Upper lobe of left lung (tissue), 4 donors: Measurements from ENCODE around the gene TMEM108.

Source experiments
- CTCF ChIP-seq, 6 experiments: fragments of 450-650 bp in 4 of 6; fragments of 200-600 bp in 2 of 6; sonication (generic) in 2 of 6; IDR thresholded peaks; one replicate each; pipeline ENCODE4 v1.5.1; 2016 to 2019; ENCODE audit warnings: antibody characterized with exemption in 6 of 6
- EP300 ChIP-seq, 4 donors: sonication (generic); formaldehyde crosslinking; IDR thresholded peaks; one replicate each; pipeline ENCODE4 v1.5.1; 2017; ENCODE audit warnings: antibody characterized with exemption in 4 of 4, control low read depth in 2 of 4
- POLR2A ChIP-seq, 4 donors: fragments of 450-650 bp; IDR thresholded peaks; one replicate each; pipeline ENCODE4 v1.5.1; 2016 to 2017; ENCODE audit warnings: antibody characterized with exemption in 4 of 4, mild to moderate bottlenecking in 2 of 4
- POLR2AphosphoS5 ChIP-seq, 2 donors: sonication (generic); formaldehyde crosslinking; IDR thresholded peaks; one replicate each; pipeline ENCODE4 v1.5.1; 2017; ENCODE audit warnings: antibody characterized with exemption in 2 of 2

DNA sequence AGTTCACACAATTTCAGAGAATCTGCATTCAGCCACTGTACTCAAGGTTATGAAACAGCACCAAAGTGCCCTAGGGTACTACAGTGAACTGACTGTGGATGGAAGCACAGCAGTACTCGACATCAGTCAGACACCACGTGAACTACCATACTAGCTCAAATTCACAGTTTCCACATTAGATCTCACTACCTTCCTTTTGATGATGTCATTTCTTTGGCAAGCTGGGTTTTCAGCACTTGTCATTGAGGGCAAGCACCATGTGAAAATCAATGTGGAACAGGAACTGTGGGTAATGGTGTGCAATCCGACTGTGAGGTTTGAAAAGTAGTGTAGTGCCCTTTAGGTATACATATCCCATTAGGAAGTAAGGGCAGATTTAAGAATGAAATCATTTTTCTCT is 251.1 kb downstream of the TMEM108 start:
- no peak for TF ChIP-seq CTCF (IDR thresholded peaks at IDR 0.05)
- no peak for TF ChIP-seq POLR2AphosphoS5 (IDR thresholded peaks at IDR 0.05)
- TF ChIP-seq POLR2A (IDR thresholded peaks at IDR 0.05) = no peak
- no peak for TF ChIP-seq EP300 (IDR thresholded peaks at IDR 0.05)
